H54 (cell line): Measurements from ENCODE around the gene TXNDC8.
A peak's percentile ranks its signal among the peaks of the same experiment; 100 is the strongest.
"Not testable (repeated sequence)": the region's sequence is repeated elsewhere in the genome, so short reads cannot be mapped to it uniquely, and the experiment has no call there.

Experiments used
- DNase-seq: peaks from one replicate; pipeline ENCODE4 v3.0.0; 2011; ENCODE audit warnings: low spot score, mixed read lengths; ENCODE audit not compliant: insufficient read length
- FAIRE-seq: peaks from 3 replicates; lab custom pipeline; 2011; peaks lifted over from hg19 to GRCh38; lab: Jason Lieb, UNC
- POLR2A ChIP-seq: IDR thresholded peaks from 2 replicates; pipeline ENCODE4 v1.6.1; 2011; ENCODE audit warnings: low read depth, mild to moderate bottlenecking, low read length

TXNDC8 gene

DNA sequence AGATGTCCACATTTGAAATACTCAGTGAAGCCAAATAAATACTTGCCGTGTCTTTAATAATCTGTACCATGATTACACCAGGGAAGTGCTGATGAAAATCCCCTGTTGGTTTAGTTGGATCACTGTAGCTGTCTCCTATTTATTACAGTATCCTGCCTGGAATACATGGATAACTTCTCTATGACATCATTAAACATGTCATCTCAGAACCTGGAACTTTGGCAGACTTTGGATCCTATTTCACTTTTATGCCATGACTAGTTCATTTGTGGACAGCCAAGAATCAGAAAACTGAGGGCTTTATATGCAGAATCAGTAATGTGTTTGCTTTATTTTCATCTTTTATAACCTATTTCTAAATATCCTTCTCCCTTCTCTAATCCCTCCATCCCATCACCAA, at the start of gene TXNDC8:
Gene TXNDC8 (minus strand): TSS at position 137 of the 400 bp plus-strand sequence.
- no peak for DNase-seq
- FAIRE-seq = peak; percentile 74
- no peak for TF ChIP-seq POLR2A

DNA sequence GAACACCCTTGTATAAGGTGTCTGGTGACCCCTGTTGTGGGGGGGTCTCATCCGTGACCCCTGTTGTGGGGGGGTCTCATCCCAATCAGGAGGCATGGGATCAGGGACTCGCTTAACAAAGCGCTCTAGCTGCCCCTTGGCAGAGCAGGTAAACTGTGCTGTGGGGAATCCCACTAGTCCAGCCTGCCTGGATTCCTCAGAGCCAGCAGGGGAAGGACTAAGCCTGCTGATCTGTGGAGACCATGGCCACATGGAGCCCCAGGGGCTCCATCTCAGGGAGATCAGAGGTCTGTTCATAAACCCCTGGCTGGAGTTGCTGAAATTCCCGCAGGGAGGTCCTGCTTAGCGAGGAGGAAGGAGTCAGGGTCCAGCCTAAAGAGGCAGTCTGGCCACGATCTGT, 45.8 kb upstream of the TXNDC8 start:
- FAIRE-seq = no peak
- TF ChIP-seq POLR2A = no peak

DNA sequence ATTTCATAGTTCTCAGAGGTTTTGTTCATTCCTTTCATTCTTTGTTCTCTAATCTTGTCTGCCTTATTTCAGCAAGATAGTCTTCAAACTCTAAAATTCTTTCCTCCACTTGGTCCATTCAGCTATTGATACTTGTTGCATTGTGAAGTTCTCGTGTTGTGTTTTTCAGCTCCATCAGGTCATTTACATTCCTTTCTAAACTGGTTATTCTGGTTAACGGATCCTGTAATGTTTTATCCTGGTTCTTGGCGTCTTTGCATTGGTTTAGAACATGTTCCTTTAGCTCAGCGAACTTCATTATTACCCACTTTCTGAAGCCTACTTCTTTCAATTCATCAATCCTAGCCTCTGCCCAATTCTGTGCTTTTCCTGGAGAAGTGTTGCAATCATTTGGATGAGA, 45.1 kb upstream of the TXNDC8 start:
- no peak for TF ChIP-seq POLR2A
- no peak for FAIRE-seq
- no peak for DNase-seq

More for the DNA sequence above, 45.8 kb upstream of the TXNDC8 start:
- no peak for DNase-seq

DNA sequence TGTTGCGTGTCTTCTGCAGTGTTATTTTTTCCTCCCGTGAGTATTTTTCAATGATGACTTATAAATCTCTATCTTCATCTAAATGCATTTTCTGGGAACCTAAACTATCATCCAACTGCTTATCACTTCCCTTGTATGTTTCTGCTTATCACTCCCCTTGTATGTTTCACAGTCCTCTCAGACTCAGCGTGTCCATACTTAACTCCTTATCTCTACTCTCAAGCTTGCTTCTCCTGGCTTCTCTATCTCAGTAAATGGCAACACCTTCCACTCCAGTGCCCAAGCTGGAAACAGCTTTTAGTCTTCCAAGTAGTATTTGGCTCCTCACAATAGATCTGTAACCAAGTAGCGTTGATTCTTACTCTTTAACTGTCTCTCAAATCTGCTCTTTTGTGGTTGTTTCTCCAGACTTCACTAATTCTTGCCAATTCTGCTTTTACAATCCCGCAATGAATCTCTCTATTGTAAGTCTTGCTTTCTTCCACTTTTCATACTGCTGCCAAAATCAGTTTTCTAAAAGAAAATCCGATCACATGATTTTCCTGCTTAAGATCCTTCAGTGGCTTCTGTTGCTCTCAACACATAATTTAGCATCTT, 33.8 kb upstream of the TXNDC8 start:
- FAIRE-seq (no peak), DNase-seq (no peak)
- no peak for TF ChIP-seq POLR2A

DNA sequence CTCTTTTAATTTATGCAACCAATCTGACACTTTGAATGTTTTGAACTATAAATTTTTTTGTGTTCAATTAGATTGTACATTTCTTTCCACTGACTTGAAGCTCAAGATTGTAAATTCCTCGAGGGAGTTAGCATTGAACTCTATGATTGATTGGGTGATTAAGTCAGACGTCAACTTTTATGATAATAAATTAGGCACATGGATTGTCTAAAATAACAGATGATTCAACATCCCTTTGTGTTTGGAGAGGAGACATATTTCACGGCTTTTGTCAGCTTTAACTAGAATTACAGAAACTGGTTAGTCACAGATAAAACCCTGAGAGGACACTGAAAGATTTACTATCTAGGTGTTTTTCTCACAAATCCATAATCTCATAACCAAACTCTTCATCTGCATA, 32.7 kb upstream of the TXNDC8 start:
- no peak for TF ChIP-seq POLR2A
- DNase-seq (no peak), FAIRE-seq (peak; percentile 90)

DNA sequence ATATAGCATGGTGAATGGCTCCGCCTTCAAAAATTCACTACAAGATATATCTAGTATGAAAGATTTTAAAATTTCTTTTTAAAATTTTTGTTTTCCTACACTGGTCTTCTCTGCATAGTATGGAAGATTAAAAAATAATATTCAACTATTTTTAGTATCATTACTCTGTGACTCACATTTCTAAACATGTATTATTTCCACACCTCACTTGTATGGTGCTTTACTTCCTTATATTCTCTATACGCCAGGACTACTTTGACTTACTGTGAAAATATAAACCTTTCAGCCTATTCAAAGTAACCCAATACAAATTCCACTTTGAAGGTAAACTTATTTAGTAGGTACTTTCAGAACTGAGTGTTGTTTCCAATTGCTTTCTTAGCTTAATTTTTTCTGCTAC, 26.8 kb upstream of the TXNDC8 start:
- FAIRE-seq (peak; percentile 11), DNase-seq (no peak)
- TF ChIP-seq POLR2A = no peak

DNA sequence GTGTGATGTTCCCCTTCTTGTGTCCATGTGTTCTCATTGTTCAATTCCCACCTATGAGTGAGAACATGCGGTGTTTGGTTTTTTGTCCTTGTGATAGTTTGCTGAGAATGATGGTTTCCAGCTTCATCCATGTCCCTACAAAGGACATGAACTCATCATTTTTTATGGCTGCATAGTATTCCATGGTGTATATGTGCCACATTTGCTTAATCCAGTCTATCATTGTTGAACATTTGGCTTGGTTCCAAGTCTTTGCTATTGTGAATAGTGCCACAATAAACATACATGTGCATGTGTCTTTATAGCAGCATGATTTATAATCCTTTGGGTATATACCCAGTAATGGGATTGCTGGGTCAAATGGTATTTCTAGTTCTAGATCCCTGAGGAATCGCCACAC, 21.3 kb upstream of the TXNDC8 start:
- DNase-seq, FAIRE-seq: not testable (repeated sequence)

DNA sequence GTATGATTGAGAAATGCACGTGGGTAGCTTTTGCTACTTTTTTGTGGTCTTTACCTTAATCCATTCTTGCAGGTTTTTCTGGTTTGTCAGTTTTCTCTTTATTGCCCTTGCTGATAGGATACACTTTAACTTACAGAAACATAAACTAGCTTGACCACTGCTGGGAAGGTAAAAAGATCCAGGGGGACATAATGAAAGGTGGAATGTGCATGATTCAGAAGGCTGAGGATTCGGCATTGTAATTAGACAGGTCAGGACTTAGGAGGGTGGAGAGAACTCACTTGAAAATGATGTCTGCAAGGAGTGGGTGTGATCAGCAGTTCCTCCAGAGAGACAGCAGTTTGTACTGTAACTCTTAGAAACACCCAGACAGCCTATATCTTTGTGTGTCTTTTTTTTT, 19.8 kb upstream of the TXNDC8 start:
- DNase-seq (no peak), FAIRE-seq (no peak)
- no peak for TF ChIP-seq POLR2A

DNA sequence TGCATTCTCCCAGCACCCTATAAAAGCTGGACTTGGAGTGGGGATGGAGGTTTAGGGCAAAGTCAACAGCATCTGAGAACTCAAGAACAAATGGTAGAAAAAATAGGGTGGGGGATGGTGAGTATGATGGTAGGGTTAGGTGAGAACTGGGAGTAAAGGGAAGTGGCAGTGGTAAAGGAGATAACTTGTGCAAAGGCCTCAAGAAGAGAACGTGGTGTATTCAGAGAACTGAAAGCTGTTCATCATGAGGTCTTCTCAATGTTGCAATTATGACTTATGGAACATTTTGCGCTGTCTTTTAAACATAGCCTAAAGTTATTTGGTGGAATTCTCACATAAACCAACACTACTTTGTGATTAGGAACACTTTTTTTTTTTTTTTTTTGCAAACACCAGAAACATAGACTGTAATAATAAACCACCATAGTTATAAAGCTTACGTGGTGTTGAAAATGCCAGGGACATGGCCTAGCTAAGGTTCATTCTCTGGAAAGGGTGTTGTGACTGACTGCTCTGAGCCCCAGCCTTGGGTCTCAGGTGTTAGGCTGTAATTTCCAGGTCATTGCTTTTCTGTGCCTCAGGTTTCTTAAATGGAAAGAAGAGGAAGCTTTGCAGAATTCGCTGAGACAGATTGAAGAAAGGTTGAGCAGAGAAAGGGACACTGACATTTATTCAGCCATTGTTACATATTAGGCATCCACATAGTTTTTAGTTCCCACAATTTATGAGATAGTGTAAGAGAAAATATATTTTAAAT, 19.2 kb upstream of the TXNDC8 start:
- no peak for DNase-seq
- no peak for FAIRE-seq
- TF ChIP-seq POLR2A = no peak

DNA sequence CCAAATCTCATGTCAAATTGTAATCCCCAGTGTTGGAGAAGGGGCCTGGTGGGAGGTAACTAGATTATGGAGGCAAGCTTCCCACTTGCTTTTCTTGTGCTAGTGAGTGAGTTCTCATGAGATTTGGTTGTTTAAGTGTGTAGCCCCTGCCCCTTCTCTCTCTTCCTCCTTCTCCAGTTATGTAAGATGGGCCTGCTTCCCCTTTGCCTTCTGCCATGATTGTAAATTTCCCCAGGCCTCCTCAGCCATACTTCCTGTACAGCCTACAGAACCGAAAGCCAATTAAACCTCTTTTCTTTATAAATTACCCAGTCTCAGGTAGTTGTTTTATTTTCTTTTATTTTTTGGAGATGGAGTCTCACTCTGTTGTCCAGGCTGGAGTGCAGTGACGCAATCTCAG, 18.2 kb upstream of the TXNDC8 start:
- FAIRE-seq (no peak), DNase-seq (no peak)

DNA sequence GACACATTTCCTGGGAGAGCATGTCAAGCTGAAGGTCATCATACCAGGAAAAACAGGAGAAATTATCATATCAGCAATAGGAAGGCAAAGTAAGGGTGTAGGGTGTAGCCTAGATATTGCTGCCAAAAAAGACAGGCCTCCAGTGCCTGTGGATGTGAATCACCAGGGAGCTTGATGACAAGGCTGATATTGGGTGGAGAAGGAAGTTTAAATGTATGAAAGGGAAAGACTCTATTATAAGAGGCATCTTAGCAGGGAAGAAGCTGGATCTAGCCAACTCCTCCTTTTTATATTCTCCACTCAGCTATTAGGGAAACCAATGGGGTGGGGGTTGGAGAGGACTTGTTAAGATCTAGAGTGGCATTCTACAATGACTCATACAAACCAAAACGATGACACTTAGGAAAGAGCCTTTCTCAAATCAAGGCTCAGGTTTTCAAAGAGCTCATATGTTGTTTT, 13.4 kb upstream of the TXNDC8 start:
- TF ChIP-seq POLR2A = no peak
- FAIRE-seq = peak; percentile 96
- peak; percentile 75 for DNase-seq

More for the DNA sequence above, 18.2 kb upstream of the TXNDC8 start:
- TF ChIP-seq POLR2A = no peak

DNA sequence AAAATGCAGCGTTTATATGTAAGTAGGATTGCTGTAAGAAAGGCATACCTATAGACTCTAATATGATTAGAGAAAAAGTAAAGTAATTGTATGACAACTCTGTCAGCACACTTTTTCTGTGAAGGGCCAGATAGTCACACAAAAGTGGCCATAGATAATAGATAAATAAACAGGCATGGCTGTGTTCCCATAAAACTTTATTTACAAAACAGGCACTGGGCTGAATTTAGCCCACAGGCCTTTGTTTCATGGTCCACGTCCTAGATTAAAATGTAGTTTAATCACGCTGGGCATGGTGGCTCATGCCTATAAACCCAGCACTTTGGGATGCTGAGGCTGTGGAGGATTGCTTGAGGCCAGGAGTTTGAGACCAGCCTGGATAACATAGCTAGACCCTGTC, 8.7 kb upstream of the TXNDC8 start:
- TF ChIP-seq POLR2A = no peak
- FAIRE-seq (no peak), DNase-seq (no peak)

DNA sequence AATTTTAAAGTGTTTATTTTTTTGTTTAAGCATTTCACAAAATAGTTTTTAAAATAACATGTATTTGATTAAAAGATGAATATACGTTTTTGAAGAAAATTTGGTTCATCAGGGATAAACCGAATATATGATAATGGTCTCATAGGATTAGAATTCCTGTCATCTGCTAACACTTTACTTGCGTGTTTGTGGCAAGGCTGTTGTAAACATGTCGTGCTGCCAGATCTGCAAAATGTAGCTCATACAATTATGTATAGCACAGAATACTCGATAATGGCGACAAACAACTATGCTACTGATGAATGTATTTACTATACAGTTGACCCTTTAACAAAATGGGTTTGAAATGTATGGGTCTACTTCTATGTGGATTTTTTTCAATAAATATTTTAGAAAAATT, 7.2 kb upstream of the TXNDC8 start:
- no peak for TF ChIP-seq POLR2A
- FAIRE-seq (no peak), DNase-seq (no peak)

DNA sequence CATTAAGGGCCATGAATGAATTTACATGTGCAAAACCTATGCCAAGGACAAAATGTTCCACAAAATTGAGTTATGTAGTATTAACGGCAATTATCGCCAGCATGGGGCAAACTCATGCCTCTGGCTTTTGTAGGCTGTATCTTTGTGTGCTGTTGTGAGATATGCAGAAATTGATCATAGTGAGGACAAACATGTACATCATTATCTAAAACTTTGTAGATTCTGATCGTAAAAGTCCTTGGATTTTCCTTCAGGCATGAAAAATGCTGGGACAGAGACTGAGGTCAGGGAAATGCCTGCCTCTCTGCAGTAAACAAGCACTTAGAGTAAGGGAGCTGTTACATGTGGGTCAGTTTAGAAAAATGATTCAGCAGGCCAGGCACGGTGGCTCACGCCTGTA, 5.9 kb upstream of the TXNDC8 start:
- DNase-seq (no peak), FAIRE-seq (no peak)
- TF ChIP-seq POLR2A = no peak

DNA sequence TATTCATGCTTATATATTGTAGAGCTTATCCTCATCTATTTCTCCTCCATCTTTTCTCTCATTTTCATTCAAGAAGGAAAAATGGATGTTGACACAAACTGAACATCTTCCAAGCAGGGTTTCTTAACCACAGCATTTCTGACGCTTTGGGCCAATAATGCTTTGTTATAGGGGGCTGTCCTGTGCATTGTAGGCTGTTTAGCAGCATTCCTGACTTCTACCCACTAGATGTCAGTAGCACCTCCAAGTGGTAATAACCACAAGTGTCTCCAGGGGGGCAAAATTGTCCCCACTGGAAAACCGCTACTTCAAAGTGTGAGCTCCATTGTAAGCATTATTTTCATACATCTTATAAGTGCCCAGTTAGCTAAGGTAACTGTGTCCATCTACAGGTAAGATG, 2.6 kb upstream of the TXNDC8 start:
- FAIRE-seq (peak; percentile 73), DNase-seq (no peak)
- no peak for TF ChIP-seq POLR2A
